Liver (tissue), 9 donors: ENCODE data around the gene PLCXD3. TPM values are rescaled to one million over a fixed set of nuclear protein-coding genes. Genes with fewer than 3 reads are reported as not detected.

ENCODE experiments used
- DNase-seq: peaks from one replicate; pipeline ENCODE4 v3.0.0-alpha.2; 2017; ENCODE audit warnings: low spot score
- H3K27ac ChIP-seq, 2 donors: one replicate each; pipeline ENCODE4 v1.7.0; 2013; ENCODE audit warnings: inconsistent platforms in 2 of 2, low read length in 2 of 2, control low read depth in 1 of 2, low read depth in 1 of 2, mild to moderate bottlenecking in 1 of 2
- H3K27me3 ChIP-seq, 4 donors: one replicate each; pipeline versions ENCODE4 v1.6.1 to v1.7.0; 2013; ENCODE audit warnings: low read length in 3 of 4, inconsistent platforms in 1 of 4, mild to moderate bottlenecking in 1 of 4, moderate library complexity in 1 of 4; ENCODE audit not compliant: control insufficient read depth in 4 of 4, insufficient read depth in 4 of 4
- H3K36me3 ChIP-seq, 4 donors: one replicate each; pipeline versions ENCODE4 v1.6.1 to v1.7.0; 2013; ENCODE audit warnings: low read length in 3 of 4, mild to moderate bottlenecking in 3 of 4, low read depth in 1 of 4, moderate library complexity in 1 of 4; ENCODE audit not compliant: control insufficient read depth in 4 of 4, insufficient read depth in 3 of 4
- H3K4me1 ChIP-seq, 4 donors: one replicate each; pipeline versions ENCODE4 v1.6.1 to v1.7.0; 2013; ENCODE audit warnings: low read length in 3 of 4, mild to moderate bottlenecking in 3 of 4, moderate library complexity in 1 of 4; ENCODE audit not compliant: control insufficient read depth in 4 of 4, insufficient read depth in 4 of 4
- H3K4me3 ChIP-seq, 3 donors: one replicate each; pipeline versions ENCODE4 v1.6.1 to v1.7.0; 2013; ENCODE audit warnings: low read length in 3 of 3, control low read depth in 1 of 3, low read depth in 1 of 3, mild to moderate bottlenecking in 1 of 3
- H3K9ac ChIP-seq, 2 donors: one replicate each; pipeline ENCODE4 v1.7.0; 2013; ENCODE audit warnings: low read length in 2 of 2, mild to moderate bottlenecking in 2 of 2, moderate library complexity in 2 of 2, control low read depth in 1 of 2, low read depth in 1 of 2
- H3K9me3 ChIP-seq, 4 donors: one replicate each; pipeline versions ENCODE4 v1.6.1 to v1.7.0; 2013; ENCODE audit warnings: low read length in 3 of 4; ENCODE audit not compliant: control insufficient read depth in 4 of 4
- EGR1 ChIP-seq, 2 donors: IDR thresholded peaks; 2 replicates each; pipeline ENCODE4 v1.6.1; 2016 to 2018; ENCODE audit warnings: antibody characterized with exemption in 2 of 2, low read depth in 2 of 2
- FOXA1 ChIP-seq: IDR thresholded peaks from 2 replicates; pipeline ENCODE4 v1.6.1; 2016; ENCODE audit warnings: antibody characterized with exemption
- FOXA2 ChIP-seq: IDR thresholded peaks from 2 replicates; pipeline ENCODE4 v1.6.1; 2016; ENCODE audit warnings: antibody characterized with exemption
- GABPA ChIP-seq, 2 donors: IDR thresholded peaks in 1 of 2; conservative IDR thresholded peaks in 1 of 2; 2 replicates each; pipeline ENCODE4 v1.6.1; 2016; ENCODE audit warnings: antibody characterized with exemption in 2 of 2, mild to moderate bottlenecking in 1 of 2, moderate library complexity in 1 of 2
- HNF4A ChIP-seq, 2 donors: conservative IDR thresholded peaks; 2 replicates each; pipeline ENCODE4 v1.6.1; 2016; ENCODE audit warnings: antibody characterized with exemption in 2 of 2, mild to moderate bottlenecking in 2 of 2
- HNF4G ChIP-seq: IDR thresholded peaks from 2 replicates; pipeline ENCODE4 v1.6.1; 2016; ENCODE audit warnings: antibody characterized with exemption
- JUND ChIP-seq, 2 donors: IDR thresholded peaks; 2 replicates each; pipeline ENCODE4 v1.6.1; 2016; ENCODE audit warnings: antibody characterized with exemption in 2 of 2
- NR2F2 ChIP-seq: IDR thresholded peaks from 2 replicates; pipeline ENCODE4 v1.6.1; 2016; ENCODE audit warnings: antibody characterized with exemption
- RAD21 ChIP-seq, 2 donors: IDR thresholded peaks; 2 replicates each; pipeline ENCODE4 v1.6.1; 2016; ENCODE audit warnings: antibody characterized with exemption in 2 of 2, mild to moderate bottlenecking in 2 of 2
- RXRA ChIP-seq, 2 donors: IDR thresholded peaks; 2 replicates each; pipeline ENCODE4 v1.6.1; 2017 to 2018; ENCODE audit warnings: antibody characterized with exemption in 2 of 2, mild to moderate bottlenecking in 1 of 2
- SP1 ChIP-seq: IDR thresholded peaks from 2 replicates; pipeline ENCODE4 v1.6.1; 2018; ENCODE audit warnings: antibody characterized with exemption, mild to moderate bottlenecking
- TAF1 ChIP-seq: conservative IDR thresholded peaks from 2 replicates; pipeline ENCODE4 v1.6.1; 2016; ENCODE audit warnings: antibody characterized with exemption, mild to moderate bottlenecking
- YY1 ChIP-seq: IDR thresholded peaks from 2 replicates; pipeline ENCODE4 v1.6.1; 2016; ENCODE audit warnings: antibody characterized with exemption, mild to moderate bottlenecking
- WGBS: extraction: QIAGEN DNeasy Blood & Tissue Kit; methylation state at CpG from one replicate; pipeline ENCODE4 v1.1.7; 2013; 5-methylcytosine and 5-hydroxymethylcytosine counted together
- polyA plus RNA-seq, 2 donors: library from polyadenylated mRNA; stranded (reverse) in 1 of 2; unstranded in 1 of 2; fragments of 200-250 nt in 1 of 2; fragments of >200 nt in 1 of 2; fragmentation: Nextera tagmentation in 1 of 2; extraction: Ambion mirVana in 1 of 2; gene quantifications; one replicate each; pipeline versions ENCODE4 v1.2.1 to v1.2.3, GENCODE V29; 2013 to 2015
- total RNA-seq, 2 donors: library from RNA; depleted of rRNA; stranded (reverse); fragments of >200 nt; gene quantifications; one replicate each; pipeline ENCODE4 v1.2.3, GENCODE V29; 2014
- TF ChIP-seq, protein P1 (sequence below): fragments of 150-350 bp; IDR thresholded peaks from 2 replicates; pipeline ENCODE4 v1.5.1; 2017; ENCODE audit warnings: improper control_type of control experiment, low read depth, low read length; ENCODE audit not compliant: missing input control
- TF ChIP-seq, protein P2 (sequence below): IDR thresholded peaks from 2 replicates; pipeline ENCODE4 v1.6.1; 2016; ENCODE audit warnings: antibody characterized with exemption
- TF ChIP-seq, protein P3 (sequence below): IDR thresholded peaks from 2 replicates; pipeline ENCODE4 v1.6.1; 2016; ENCODE audit warnings: antibody characterized with exemption
- TF ChIP-seq, protein P4 (sequence below): IDR thresholded peaks from 2 replicates; pipeline ENCODE4 v1.6.1; 2016; ENCODE audit warnings: antibody characterized with exemption
- TF ChIP-seq, protein P5 (sequence below): IDR thresholded peaks from 2 replicates; pipeline ENCODE4 v1.6.1; 2016; ENCODE audit warnings: antibody characterized with exemption, mild to moderate bottlenecking
- donor health status: healthy.
- donor health status: healthy.
- donor health status: healthy.
- donor health status: healthy.
- donor health status: healthy.

The PLCXD3 gene
- total and polyA plus RNA-seq, 4 donors: 0.05 to 2.4 (median 0.58) TPM

DNA sequence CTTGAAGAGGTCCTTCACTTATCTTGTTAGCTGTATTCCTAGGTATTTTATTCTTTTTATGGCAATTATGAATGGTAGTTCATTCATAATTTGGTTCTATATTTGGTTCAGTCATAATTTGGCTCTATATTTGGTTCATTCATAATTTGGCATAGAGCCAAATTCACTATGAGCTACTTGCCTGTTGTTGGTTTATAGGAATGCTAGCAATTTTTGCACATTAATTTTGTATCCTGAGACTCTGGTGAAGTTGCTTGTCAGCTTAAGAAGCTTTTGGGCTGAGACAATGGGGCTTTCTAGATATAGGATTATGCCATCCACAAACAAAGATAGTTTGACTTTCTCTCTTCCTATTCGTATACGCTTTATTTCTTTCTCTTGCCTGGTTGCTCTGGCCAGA is 142.2 kb downstream of the PLCXD3 start:
- WGBS: 91% methylated on average over 2 of the region's 2 CpGs
- H3K4me3 ChIP-seq: no peak overlapping the region
- H3K9me3 ChIP-seq: no peaks in the 10 kb centered on the region
- H3K9ac ChIP-seq: no peak overlapping the region
- no peaks in the 10 kb centered on the region for H3K4me1 ChIP-seq
- H3K27ac ChIP-seq: no peak overlapping the region
- DNase-seq: no peak
- H3K36me3 ChIP-seq: no peaks in the 10 kb centered on the region
- TF ChIP-seq SP1 (no peak), FOXA2 (no peak)
- TF ChIP-seq, protein P1, sequence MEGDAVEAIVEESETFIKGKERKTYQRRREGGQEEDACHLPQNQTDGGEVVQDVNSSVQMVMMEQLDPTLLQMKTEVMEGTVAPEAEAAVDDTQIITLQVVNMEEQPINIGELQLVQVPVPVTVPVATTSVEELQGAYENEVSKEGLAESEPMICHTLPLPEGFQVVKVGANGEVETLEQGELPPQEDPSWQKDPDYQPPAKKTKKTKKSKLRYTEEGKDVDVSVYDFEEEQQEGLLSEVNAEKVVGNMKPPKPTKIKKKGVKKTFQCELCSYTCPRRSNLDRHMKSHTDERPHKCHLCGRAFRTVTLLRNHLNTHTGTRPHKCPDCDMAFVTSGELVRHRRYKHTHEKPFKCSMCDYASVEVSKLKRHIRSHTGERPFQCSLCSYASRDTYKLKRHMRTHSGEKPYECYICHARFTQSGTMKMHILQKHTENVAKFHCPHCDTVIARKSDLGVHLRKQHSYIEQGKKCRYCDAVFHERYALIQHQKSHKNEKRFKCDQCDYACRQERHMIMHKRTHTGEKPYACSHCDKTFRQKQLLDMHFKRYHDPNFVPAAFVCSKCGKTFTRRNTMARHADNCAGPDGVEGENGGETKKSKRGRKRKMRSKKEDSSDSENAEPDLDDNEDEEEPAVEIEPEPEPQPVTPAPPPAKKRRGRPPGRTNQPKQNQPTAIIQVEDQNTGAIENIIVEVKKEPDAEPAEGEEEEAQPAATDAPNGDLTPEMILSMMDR: no peak
- no peaks in the 10 kb centered on the region for H3K27me3 ChIP-seq

DNA sequence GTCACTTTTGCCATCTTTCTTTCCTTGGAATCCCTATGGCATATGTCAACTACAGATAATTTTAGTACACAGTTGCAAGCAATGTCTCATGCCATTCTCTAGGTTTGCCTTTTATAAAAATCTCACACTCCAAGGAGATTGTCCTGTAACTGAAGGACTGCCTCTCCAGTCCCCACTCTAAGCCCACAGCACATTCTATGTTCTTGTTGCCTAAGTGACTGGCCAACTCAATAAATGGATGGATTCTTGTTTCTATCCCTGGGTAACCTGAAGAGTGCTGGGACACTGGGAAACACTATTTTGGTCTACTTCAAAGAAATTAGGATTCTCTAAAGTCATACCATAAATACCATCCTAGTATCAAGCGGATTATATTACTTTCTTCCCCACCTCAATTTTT is 145.0 kb downstream of the PLCXD3 start:
- no peak for DNase-seq
- Histone ChIP-seq H3K27me3 (no peaks in the 10 kb centered on the region), H3K27ac (no peak overlapping the region), H3K9ac (no peak overlapping the region), H3K9me3 (no peaks in the 10 kb centered on the region), H3K4me3 (no peak overlapping the region), H3K36me3 (no peaks in the 10 kb centered on the region), H3K4me1 (no peaks in the 10 kb centered on the region)
- 1% methylated on average over 1 of the region's 1 CpG for WGBS
- TF ChIP-seq TAF1 (no peak), GABPA (IDR thresholded peaks at IDR 0.05 in 1 of 2, conservative IDR thresholded peaks at IDR 0.05 in 1 of 2) (no peak), RAD21 (IDR thresholded peaks at IDR 0.05) (no peak), NR2F2 (no peak), RXRA (IDR thresholded peaks at IDR 0.05) (no peak), JUND (IDR thresholded peaks at IDR 0.05) (no peak), FOXA1 (no peak), SP1 (no peak), HNF4G (no peak), EGR1 (IDR thresholded peaks at IDR 0.05; ENCODE audit: low read depth in 2 of 2) (no peak), HNF4A (conservative IDR thresholded peaks at IDR 0.05) (no peak), YY1 (no peak)
- TF ChIP-seq, protein P2, sequence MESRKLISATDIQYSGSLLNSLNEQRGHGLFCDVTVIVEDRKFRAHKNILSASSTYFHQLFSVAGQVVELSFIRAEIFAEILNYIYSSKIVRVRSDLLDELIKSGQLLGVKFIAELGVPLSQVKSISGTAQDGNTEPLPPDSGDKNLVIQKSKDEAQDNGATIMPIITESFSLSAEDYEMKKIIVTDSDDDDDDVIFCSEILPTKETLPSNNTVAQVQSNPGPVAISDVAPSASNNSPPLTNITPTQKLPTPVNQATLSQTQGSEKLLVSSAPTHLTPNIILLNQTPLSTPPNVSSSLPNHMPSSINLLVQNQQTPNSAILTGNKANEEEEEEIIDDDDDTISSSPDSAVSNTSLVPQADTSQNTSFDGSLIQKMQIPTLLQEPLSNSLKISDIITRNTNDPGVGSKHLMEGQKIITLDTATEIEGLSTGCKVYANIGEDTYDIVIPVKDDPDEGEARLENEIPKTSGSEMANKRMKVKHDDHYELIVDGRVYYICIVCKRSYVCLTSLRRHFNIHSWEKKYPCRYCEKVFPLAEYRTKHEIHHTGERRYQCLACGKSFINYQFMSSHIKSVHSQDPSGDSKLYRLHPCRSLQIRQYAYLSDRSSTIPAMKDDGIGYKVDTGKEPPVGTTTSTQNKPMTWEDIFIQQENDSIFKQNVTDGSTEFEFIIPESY: no peak
- TF ChIP-seq, protein P3, sequence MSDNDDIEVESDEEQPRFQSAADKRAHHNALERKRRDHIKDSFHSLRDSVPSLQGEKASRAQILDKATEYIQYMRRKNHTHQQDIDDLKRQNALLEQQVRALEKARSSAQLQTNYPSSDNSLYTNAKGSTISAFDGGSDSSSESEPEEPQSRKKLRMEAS: no peak
- TF ChIP-seq, protein P4, sequence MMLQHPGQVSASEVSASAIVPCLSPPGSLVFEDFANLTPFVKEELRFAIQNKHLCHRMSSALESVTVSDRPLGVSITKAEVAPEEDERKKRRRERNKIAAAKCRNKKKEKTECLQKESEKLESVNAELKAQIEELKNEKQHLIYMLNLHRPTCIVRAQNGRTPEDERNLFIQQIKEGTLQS: no peak
- TF ChIP-seq, protein P5, sequence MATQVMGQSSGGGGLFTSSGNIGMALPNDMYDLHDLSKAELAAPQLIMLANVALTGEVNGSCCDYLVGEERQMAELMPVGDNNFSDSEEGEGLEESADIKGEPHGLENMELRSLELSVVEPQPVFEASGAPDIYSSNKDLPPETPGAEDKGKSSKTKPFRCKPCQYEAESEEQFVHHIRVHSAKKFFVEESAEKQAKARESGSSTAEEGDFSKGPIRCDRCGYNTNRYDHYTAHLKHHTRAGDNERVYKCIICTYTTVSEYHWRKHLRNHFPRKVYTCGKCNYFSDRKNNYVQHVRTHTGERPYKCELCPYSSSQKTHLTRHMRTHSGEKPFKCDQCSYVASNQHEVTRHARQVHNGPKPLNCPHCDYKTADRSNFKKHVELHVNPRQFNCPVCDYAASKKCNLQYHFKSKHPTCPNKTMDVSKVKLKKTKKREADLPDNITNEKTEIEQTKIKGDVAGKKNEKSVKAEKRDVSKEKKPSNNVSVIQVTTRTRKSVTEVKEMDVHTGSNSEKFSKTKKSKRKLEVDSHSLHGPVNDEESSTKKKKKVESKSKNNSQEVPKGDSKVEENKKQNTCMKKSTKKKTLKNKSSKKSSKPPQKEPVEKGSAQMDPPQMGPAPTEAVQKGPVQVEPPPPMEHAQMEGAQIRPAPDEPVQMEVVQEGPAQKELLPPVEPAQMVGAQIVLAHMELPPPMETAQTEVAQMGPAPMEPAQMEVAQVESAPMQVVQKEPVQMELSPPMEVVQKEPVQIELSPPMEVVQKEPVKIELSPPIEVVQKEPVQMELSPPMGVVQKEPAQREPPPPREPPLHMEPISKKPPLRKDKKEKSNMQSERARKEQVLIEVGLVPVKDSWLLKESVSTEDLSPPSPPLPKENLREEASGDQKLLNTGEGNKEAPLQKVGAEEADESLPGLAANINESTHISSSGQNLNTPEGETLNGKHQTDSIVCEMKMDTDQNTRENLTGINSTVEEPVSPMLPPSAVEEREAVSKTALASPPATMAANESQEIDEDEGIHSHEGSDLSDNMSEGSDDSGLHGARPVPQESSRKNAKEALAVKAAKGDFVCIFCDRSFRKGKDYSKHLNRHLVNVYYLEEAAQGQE: no peak
- TF ChIP-seq, protein P1: no peak
